HepG2 (cell line): Measurements from ENCODE around the gene EEF1AKMT1.

Experiments
- CTCF ChIP-seq: sonication (generic); formaldehyde crosslinking; IDR thresholded peaks from 2 replicates; pipeline ENCODE4 v1.5.0; 2020; ENCODE audit warnings: mild to moderate bottlenecking, missing genetic modification reagents, moderate library complexity
- NFKBIZ ChIP-seq: IDR thresholded peaks from 2 replicates; pipeline ENCODE4 v1.6.1; 2018; ENCODE audit warnings: missing genetic modification reagents, missing compliant biosample characterization
- TF ChIP-seq, protein P1 (sequence below): sonication (generic); formaldehyde crosslinking; IDR thresholded peaks from 2 replicates; pipeline ENCODE4 v1.5.0; 2020; ENCODE audit warnings: missing genetic modification reagents
- TF ChIP-seq, protein P2 (sequence below), 2 experiments: sonication (generic) in 1 of 2; formaldehyde crosslinking in 1 of 2; IDR thresholded peaks; 2 replicates each; pipeline versions ENCODE4 v1.5.1 to v1.6.1; 2011 to 2020; ENCODE audit warnings: borderline replicate concordance in 1 of 2, low read depth in 1 of 2, low read length in 1 of 2, mild to moderate bottlenecking in 1 of 2, missing genetic modification reagents in 1 of 2, moderate library complexity in 1 of 2

- TF ChIP-seq NFKBIZ (CRISPR knock-in tag) (no peak), CTCF (CRISPR knock-in tag) (no peak)
- TF ChIP-seq, protein P1, sequence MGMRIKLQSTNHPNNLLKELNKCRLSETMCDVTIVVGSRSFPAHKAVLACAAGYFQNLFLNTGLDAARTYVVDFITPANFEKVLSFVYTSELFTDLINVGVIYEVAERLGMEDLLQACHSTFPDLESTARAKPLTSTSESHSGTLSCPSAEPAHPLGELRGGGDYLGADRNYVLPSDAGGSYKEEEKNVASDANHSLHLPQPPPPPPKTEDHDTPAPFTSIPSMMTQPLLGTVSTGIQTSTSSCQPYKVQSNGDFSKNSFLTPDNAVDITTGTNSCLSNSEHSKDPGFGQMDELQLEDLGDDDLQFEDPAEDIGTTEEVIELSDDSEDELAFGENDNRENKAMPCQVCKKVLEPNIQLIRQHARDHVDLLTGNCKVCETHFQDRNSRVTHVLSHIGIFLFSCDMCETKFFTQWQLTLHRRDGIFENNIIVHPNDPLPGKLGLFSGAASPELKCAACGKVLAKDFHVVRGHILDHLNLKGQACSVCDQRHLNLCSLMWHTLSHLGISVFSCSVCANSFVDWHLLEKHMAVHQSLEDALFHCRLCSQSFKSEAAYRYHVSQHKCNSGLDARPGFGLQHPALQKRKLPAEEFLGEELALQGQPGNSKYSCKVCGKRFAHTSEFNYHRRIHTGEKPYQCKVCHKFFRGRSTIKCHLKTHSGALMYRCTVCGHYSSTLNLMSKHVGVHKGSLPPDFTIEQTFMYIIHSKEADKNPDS (CRISPR knock-in tag), result no peak
- TF ChIP-seq, protein P2, sequence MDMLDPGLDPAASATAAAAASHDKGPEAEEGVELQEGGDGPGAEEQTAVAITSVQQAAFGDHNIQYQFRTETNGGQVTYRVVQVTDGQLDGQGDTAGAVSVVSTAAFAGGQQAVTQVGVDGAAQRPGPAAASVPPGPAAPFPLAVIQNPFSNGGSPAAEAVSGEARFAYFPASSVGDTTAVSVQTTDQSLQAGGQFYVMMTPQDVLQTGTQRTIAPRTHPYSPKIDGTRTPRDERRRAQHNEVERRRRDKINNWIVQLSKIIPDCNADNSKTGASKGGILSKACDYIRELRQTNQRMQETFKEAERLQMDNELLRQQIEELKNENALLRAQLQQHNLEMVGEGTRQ (IDR thresholded peaks at IDR 0.05; ENCODE audit: low read depth, low read length), result no peak
- TF ChIP-seq, protein P2 (CRISPR knock-in tag; IDR thresholded peaks at IDR 0.05; ENCODE audit: borderline replicate concordance), result no peak
Observed at GRCh38 chr13:20779405-20779804, 5.6 kb upstream of the EEF1AKMT1 start.
